HFF-Myc (cell line): Measurements from ENCODE around the gene PPP6R3.
"Not testable (repeated sequence)": the region's sequence is repeated elsewhere in the genome, so short reads cannot be mapped to it uniquely, and the experiment has no call there.

Source experiments
- DNase-seq: peaks from one replicate; pipeline ENCODE4 v3.0.0-alpha.2; 2011; ENCODE audit warnings: low read depth; ENCODE audit errors: extremely low read depth
- H3K4me3 ChIP-seq: replicated peaks from 2 replicates; pipeline ENCODE4 v1.5.1; 2011; ENCODE audit warnings: low read depth, mild to moderate bottlenecking, control low read depth, low read length
- CTCF ChIP-seq: IDR thresholded peaks from 2 replicates; pipeline ENCODE4 v1.5.1; 2012; ENCODE audit warnings: mild to moderate bottlenecking, low read depth, low read length, control low read depth; ENCODE audit errors: missing control alignments

Gene PPP6R3

GRCh38 chr11:68448604-68449011 lies 11.9 kb upstream of the PPP6R3 start:
- no peak overlapping the region for H3K4me3 ChIP-seq
- DNase-seq = no peak
- TF ChIP-seq CTCF = no peak

DNA sequence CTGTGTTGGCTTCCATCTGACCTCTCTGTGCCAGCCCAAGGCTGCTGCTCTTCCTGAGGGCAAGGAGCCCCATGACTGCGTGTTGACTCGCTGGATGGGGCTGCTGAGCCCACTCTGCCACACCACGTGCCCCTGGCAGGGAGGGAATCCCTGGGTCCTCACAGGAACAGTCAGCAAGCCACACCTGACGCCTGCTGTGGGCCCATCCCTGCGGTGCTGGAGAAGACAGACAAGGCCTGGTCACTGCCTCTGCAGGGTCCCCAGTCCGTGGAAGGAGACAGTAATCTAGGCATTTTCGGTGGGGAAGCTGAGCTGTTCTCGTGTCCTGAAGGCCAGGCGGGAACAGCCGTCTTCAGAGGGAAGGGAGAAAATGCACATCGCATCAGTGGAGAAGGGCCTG lies 10.6 kb upstream of the PPP6R3 start:
- no peak for DNase-seq
- H3K4me3 ChIP-seq = no peak overlapping the region
- no peak for TF ChIP-seq CTCF

DNA sequence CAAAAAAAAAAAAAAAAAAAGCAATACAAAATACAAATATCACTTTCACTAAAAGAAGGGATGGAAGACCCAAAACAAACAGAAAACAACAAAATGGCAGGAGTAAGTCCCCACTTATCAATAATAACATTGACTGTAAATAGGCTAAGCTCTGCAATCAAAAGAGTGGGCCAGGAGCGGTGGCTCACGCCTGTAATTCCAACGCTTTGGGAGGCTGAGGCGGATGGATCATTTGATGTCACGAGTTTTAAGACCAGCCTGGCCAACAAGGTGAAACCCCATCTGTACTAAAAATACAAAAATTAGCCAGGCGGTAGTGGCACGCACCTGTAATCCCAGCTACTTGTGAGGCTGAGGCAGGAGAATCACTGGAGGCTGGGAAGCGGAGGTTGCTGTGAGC lies 9.8 kb upstream of the PPP6R3 start:
- TF ChIP-seq CTCF = no peak
- H3K4me3 ChIP-seq = no peak overlapping the region
- DNase-seq = no peak

DNA sequence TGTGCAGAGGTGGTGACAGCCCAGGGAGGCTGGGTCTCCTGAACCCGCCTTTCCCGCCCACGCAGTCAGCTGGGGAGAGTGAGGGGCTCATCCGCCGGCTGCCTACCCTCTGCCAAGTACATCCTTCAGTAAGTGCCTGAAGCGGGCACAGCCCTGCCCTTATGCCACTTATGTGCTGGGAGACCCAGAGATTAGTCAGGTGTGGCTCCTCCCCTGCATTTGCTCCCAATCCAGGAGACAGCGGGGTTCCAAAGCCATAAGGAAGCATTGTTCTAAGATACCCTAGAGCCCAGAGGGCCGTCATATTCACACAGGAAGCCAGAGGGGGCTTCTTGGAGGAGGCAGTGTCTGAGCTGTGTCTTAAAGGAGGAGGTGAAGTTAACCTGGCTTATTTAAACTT lies 5.8 kb upstream of the PPP6R3 start:
- no peak for TF ChIP-seq CTCF
- no peak for DNase-seq

DNA sequence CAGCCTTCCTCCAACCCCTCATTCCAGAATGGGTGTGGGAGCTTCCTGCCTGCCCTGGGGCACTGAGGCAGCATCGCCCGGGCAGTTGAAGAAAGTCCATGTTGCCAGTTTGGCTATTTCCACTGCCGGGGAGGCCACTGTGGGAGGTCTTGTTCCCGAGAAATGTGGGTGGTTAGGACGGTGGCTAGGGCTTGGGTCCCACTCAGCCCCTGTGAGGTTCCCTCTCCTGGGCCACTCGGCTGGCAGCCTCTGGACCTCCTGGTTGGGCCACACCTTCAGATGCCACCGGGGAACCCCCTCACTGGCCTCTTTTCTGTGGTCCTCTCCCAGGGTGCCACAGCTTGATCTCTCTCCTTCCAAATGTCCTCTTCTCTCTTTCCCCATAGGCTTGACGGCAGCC lies 5.1 kb upstream of the PPP6R3 start:
- no peak overlapping the region for H3K4me3 ChIP-seq
- no peak for DNase-seq
- TF ChIP-seq CTCF = no peak

More for the DNA sequence above, 5.8 kb upstream of the PPP6R3 start:
- no peak overlapping the region for H3K4me3 ChIP-seq

GRCh38 chr11:68457216-68457897 lies 3.2 kb upstream of the PPP6R3 start:
- no peak for TF ChIP-seq CTCF
- DNase-seq = no peak
- no peak overlapping the region for H3K4me3 ChIP-seq

DNA sequence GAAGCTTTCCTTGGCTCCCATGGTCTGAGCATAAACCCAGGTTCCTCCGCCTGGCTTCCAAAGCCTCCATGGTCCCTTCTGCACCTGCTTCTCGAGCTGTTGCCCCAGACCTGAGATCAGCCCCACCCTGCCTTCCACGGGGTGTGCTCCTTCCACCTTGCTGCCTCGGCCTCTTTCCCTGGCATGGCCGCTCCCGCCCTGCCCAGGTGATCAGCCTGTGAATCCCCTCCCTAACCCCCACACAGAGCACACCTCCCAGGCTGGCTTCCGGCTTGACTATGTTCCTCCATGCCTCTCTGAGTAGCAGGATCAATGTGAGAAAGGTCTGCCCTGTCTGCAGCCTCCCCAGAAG lies 2.7 kb upstream of the PPP6R3 start:
- no peak for DNase-seq
- H3K4me3 ChIP-seq = no peak overlapping the region
- no peak for TF ChIP-seq CTCF

DNA sequence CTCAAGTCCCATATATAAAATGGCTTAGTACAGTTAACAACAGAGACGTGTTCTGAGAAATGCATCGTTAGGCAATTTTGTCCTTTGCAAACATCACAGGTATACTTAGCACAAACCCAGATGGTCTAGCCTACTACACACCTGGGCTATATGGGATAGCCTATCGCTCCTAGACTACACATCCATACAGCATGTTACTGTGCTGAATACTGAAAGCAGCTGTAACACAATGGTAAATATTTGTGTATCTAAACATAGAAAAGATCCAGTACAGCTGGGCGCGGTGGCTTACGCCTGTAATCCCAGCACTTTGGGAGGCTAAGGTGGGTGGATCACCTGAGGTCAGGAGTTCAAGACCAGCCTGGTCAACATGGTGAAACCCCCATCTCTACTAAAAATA lies 2.2 kb upstream of the PPP6R3 start:
- H3K4me3 ChIP-seq, DNase-seq: not testable (repeated sequence)
